Upper lobe of left lung (tissue), 6 donors: ENCODE measurements around the gene ATP2A3. TPM values are rescaled to one million over a fixed set of nuclear protein-coding genes. Genes with fewer than 3 reads are reported as not detected.
A peak's percentile ranks its signal among the peaks of the same experiment; 100 is the strongest.

Source experiments
- ATAC-seq, 2 donors: fragments of 200-7000 bp; cut with Tn5 transposase; one replicate each; pipeline ENCODE4 v1.9.1; 2022; ENCODE audit warnings: mild to moderate bottlenecking in 2 of 2, moderate library complexity in 2 of 2; ENCODE audit not compliant: low FRiP score in 2 of 2
- DNase-seq, 2 donors: peaks; one replicate each; pipeline ENCODE4 v3.0.0-alpha.2; 2019 to 2020
- H3K27ac ChIP-seq, 4 donors: fragments of 200-600 bp; sonication (generic); one replicate each; pipeline ENCODE4 v1.5.1; 2016 to 2019
- H3K27me3 ChIP-seq, 4 donors: fragments of 200-600 bp; sonication (generic); one replicate each; pipeline ENCODE4 v1.5.1; 2017 to 2019
- H3K36me3 ChIP-seq, 4 donors: fragments of 200-600 bp; sonication (generic); one replicate each; pipeline ENCODE4 v1.5.1; 2016 to 2019
- H3K4me1 ChIP-seq, 4 donors: fragments of 200-600 bp; sonication (generic); one replicate each; pipeline ENCODE4 v1.5.1; 2018 to 2019
- H3K4me3 ChIP-seq, 4 donors: fragments of 200-600 bp; sonication (generic); one replicate each; pipeline ENCODE4 v1.5.1; 2017 to 2019; ENCODE audit warnings: mild to moderate bottlenecking in 2 of 4, moderate library complexity in 1 of 4
- H3K9me3 ChIP-seq, 4 donors: fragments of 200-600 bp; sonication (generic); one replicate each; pipeline ENCODE4 v1.5.1; 2018 to 2019
- CTCF ChIP-seq, 6 experiments: fragments of 450-650 bp in 4 of 6; fragments of 200-600 bp in 2 of 6; sonication (generic) in 2 of 6; IDR thresholded peaks; one replicate each; pipeline ENCODE4 v1.5.1; 2016 to 2019; ENCODE audit warnings: antibody characterized with exemption in 6 of 6
- EP300 ChIP-seq, 4 donors: sonication (generic); formaldehyde crosslinking; IDR thresholded peaks; one replicate each; pipeline ENCODE4 v1.5.1; 2017; ENCODE audit warnings: antibody characterized with exemption in 4 of 4, control low read depth in 2 of 4
- POLR2A ChIP-seq, 4 donors: fragments of 450-650 bp; IDR thresholded peaks; one replicate each; pipeline ENCODE4 v1.5.1; 2016 to 2017; ENCODE audit warnings: antibody characterized with exemption in 4 of 4, mild to moderate bottlenecking in 2 of 4
- POLR2AphosphoS5 ChIP-seq, 2 donors: sonication (generic); formaldehyde crosslinking; IDR thresholded peaks; one replicate each; pipeline ENCODE4 v1.5.1; 2017; ENCODE audit warnings: antibody characterized with exemption in 2 of 2
- WGBS, 2 donors: methylation state at CpG; one replicate each; pipeline ENCODE4 v1.1.5; 2017 to 2018; 5-methylcytosine and 5-hydroxymethylcytosine counted together
- total RNA-seq, 6 donors: library from RNA; depleted of rRNA in 4 of 6; stranded (reverse); fragments of >200 nt in 4 of 6; gene quantifications; one replicate each; pipeline versions ENCODE4 v1.1.0 to v1.2.1, GENCODE V29; 2016 to 2021
- donor health status: DM: no; HTN: no; CAD: no; lungs with moderate emphysema.
- donor health status: DM: no; HTN: yes; CAD: no; lungs with severe emphysema.

ATP2A3 gene
- total RNA-seq, 6 donors from 2014 or later, result 27.9 to 82.8 (median 41.4) TPM

- ATAC-seq (no peak), DNase-seq (no peak)
- 90% methylated on average over 4 of the region's 4 CpGs for WGBS, 2 donors
- no peaks in the 10 kb centered on the region for H3K27me3 ChIP-seq
- H3K27ac ChIP-seq, result no peak overlapping the region
- H3K4me1 ChIP-seq, result peaks cover 0 to 10% (median 4%) of the 10 kb centered on the region in 4 donors
- no peaks in the 10 kb centered on the region for H3K9me3 ChIP-seq
- H3K4me3 ChIP-seq, result no peak overlapping the region
- no peaks in the 10 kb centered on the region for H3K36me3 ChIP-seq
- TF ChIP-seq CTCF (IDR thresholded peaks at IDR 0.05), result no peak
- no peak for TF ChIP-seq POLR2A (IDR thresholded peaks at IDR 0.05)
- TF ChIP-seq POLR2AphosphoS5 (IDR thresholded peaks at IDR 0.05), result no peak
- TF ChIP-seq EP300 (IDR thresholded peaks at IDR 0.05), result no peak
Observed at GRCh38 chr17:3906881-3907280, 57.4 kb downstream of the ATP2A3 start.

GRCh38 chr17:3905017-3905520 lies 59.2 kb downstream of the ATP2A3 start:
- ATAC-seq (peak in 1 of 2 donors; percentile 6), DNase-seq (no peak)
- Histone ChIP-seq H3K9me3 (no peaks in the 10 kb centered on the region), H3K4me1 (peaks cover 0 to 3% (median 0%) of the 10 kb centered on the region in 4 donors), H3K4me3 (no peak overlapping the region), H3K27me3 (no peaks in the 10 kb centered on the region), H3K36me3 (no peaks in the 10 kb centered on the region), H3K27ac (no peak overlapping the region)
- no peak for TF ChIP-seq CTCF (IDR thresholded peaks at IDR 0.05)
- TF ChIP-seq POLR2AphosphoS5 (IDR thresholded peaks at IDR 0.05), result no peak
- no peak for TF ChIP-seq POLR2A (IDR thresholded peaks at IDR 0.05)
- TF ChIP-seq EP300 (IDR thresholded peaks at IDR 0.05), result no peak
- 96 to 100% methylated on average over 1 to 9 of the region's 11 CpGs for WGBS, 2 donors

- ATAC-seq (no peak), DNase-seq (no peak)
- WGBS, 2 donors, result 50 to 76% methylated on average over 2 to 15 of the region's 15 CpGs
- H3K27ac ChIP-seq, result no peak overlapping the region
- TF ChIP-seq CTCF (IDR thresholded peaks at IDR 0.05) (no peak), POLR2A (IDR thresholded peaks at IDR 0.05) (no peak), EP300 (IDR thresholded peaks at IDR 0.05) (no peak), POLR2AphosphoS5 (IDR thresholded peaks at IDR 0.05) (no peak)
- no peak overlapping the region for H3K4me3 ChIP-seq
- H3K27me3 ChIP-seq, result no peaks in the 10 kb centered on the region
- H3K9me3 ChIP-seq, result no peaks in the 10 kb centered on the region
- no peaks in the 10 kb centered on the region for H3K36me3 ChIP-seq
- H3K4me1 ChIP-seq, result peaks cover 0 to 3% (median 0%) of the 10 kb centered on the region in 4 donors
Observed at GRCh38 chr17:3904501-3904900, 59.7 kb downstream of the ATP2A3 start.

GRCh38 chr17:3903881-3904290 lies 60.4 kb downstream of the ATP2A3 start:
- no peaks in the 10 kb centered on the region for H3K36me3 ChIP-seq
- WGBS, 2 donors, result 77 to 83% methylated on average over 17 to 20 of the region's 21 CpGs
- no peak overlapping the region for H3K27ac ChIP-seq
- H3K27me3 ChIP-seq, result no peaks in the 10 kb centered on the region
- no peaks in the 10 kb centered on the region for H3K9me3 ChIP-seq
- ATAC-seq, result no peak
- TF ChIP-seq POLR2AphosphoS5 (IDR thresholded peaks at IDR 0.05) (no peak), EP300 (IDR thresholded peaks at IDR 0.05) (no peak), CTCF (IDR thresholded peaks at IDR 0.05) (no peak), POLR2A (IDR thresholded peaks at IDR 0.05) (no peak)
- H3K4me1 ChIP-seq, result peaks cover 0 to 3% (median 0%) of the 10 kb centered on the region in 4 donors
- DNase-seq, result no peak
- H3K4me3 ChIP-seq, result no peak overlapping the region
